Measurements from ENCODE around the gene LYG1. TPM values are rescaled to one million over a fixed set of nuclear protein-coding genes. Genes with fewer than 3 reads are reported as not detected.
"Not testable (repeated sequence)": the region's sequence is repeated elsewhere in the genome, so short reads cannot be mapped to it uniquely, and the experiment has no call there.

LYG1 gene
- polyA plus RNA-seq (ENCODE audit: insufficient read depth in 1 of 5, insufficient read length in 5 of 5, low replicate concordance in 1 of 5) = 1 to 10 TPM; 1.7 to 3.4 (median 2.5) TPM
- long read RNA-seq, donor 1 = 0 reads
- long read RNA-seq, donor 2 = 0 reads
- long read RNA-seq, donor 3 = 0 reads
- long read RNA-seq, donor 4 = 0 reads
- long read RNA-seq, donor 5, partial matches to known transcripts = 0 of 1 reads
- long read RNA-seq, donor 5, other reads (novel, unspliced or antisense) = 0 of 1 reads
- long read RNA-seq, donor 6 = 0 reads
- long read RNA-seq, donor 7 = 0 reads
- long read RNA-seq, donor 8 = 0 reads

- not testable (repeated sequence) for DNase-seq
These were observed at the start of gene LYG1 for GRCh38 chr2:99301097-99301496. TSS of gene LYG1 (minus strand) at chr2:99301197. CDS start at chr2:99295670, 5,527 bp downstream.

GRCh38 chr2:99350194-99350593 is 49.2 kb upstream of the LYG1 start:
- DNase-seq = no peak

- no peak for DNase-seq
These were observed 47.2 kb upstream of the LYG1 start for GRCh38 chr2:99348173-99348572.

- no peak for DNase-seq
These were observed 45.2 kb upstream of the LYG1 start for GRCh38 chr2:99346218-99346617.

GRCh38 chr2:99345446-99345845 is 44.4 kb upstream of the LYG1 start:
- DNase-seq = not testable (repeated sequence)

- DNase-seq = no peak
These were observed 41.5 kb upstream of the LYG1 start for GRCh38 chr2:99342536-99342935.

- no peak for DNase-seq
These were observed 39.8 kb upstream of the LYG1 start for GRCh38 chr2:99340669-99341236.

- DNase-seq = no peak
These were observed 37.1 kb upstream of the LYG1 start for GRCh38 chr2:99338029-99338585.

GRCh38 chr2:99337113-99338028 is 36.4 kb upstream of the LYG1 start, which contains the start of gene EIF5B:
TSS of gene EIF5B (plus strand) at chr2:99337389. CDS start at chr2:99337555, 166 bp downstream.
- peak; percentile 95 to 96 for DNase-seq

GRCh38 chr2:99336804-99337112 is 35.8 kb upstream of the LYG1 start:
- DNase-seq = no peak

GRCh38 chr2:99335911-99336803 is 35.2 kb upstream of the LYG1 start, which contains the start of gene TXNDC9:
TSS of gene TXNDC9 (minus strand) at chr2:99336333. CDS start at chr2:99333210, 3,123 bp downstream.
- peak; percentile 99 for DNase-seq

GRCh38 chr2:99325384-99325783 is 24.4 kb upstream of the LYG1 start:
- DNase-seq = no peak

- not testable (repeated sequence) for DNase-seq
These were observed 16.8 kb upstream of the LYG1 start for GRCh38 chr2:99317873-99318200.

- no peak for DNase-seq
These were observed 16.3 kb upstream of the LYG1 start for GRCh38 chr2:99317161-99317872.

GRCh38 chr2:99299580-99299979 is 1.4 kb downstream of the LYG1 start:
- DNase-seq = no peak

GRCh38 chr2:99297994-99298393 is 3.0 kb downstream of the LYG1 start:
- DNase-seq = no peak

- DNase-seq = peak; percentile 23 to 30
These were observed 15.5 kb downstream of the LYG1 start for GRCh38 chr2:99285526-99285925.

- DNase-seq = no peak
These were observed 20.9 kb downstream of the LYG1 start for GRCh38 chr2:99279969-99280695.

GRCh38 chr2:99278793-99279291 is 22.2 kb downstream of the LYG1 start:
- DNase-seq = no peak
